ENCODE results near the gene XCL2. TPM values are rescaled to one million over a fixed set of nuclear protein-coding genes. Genes with fewer than 3 reads are reported as not detected.

The XCL2 gene
- total RNA-seq, 2 experiments from 2014 or later = not detected

Other genes with a start within 250 kb of the XCL2 start
- not detected in 2 replicates for gene XCL1, start 32.6 kb upstream of the XCL2 start, total RNA-seq (2014; rRNA removed; shearing (Covaris generic))
- gene XCL1, start 32.6 kb upstream of the XCL2 start, total RNA-seq (2022) = not detected in 2 replicates
- gene DPT, start 185.2 kb upstream of the XCL2 start, total RNA-seq (2014; rRNA removed; shearing (Covaris generic)) = not detected in 2 replicates
- gene DPT, start 185.2 kb upstream of the XCL2 start, total RNA-seq (2022) = not detected in 2 replicates

Data from OCI-LY7 (cell line).